CD4-positive, alpha-beta T cell (primary cell): ENCODE results near the gene STAB1. TPM values are rescaled to one million over a fixed set of nuclear protein-coding genes. Genes with fewer than 3 reads are reported as not detected.

Source experiments
- ATAC-seq: fragments of 200-7000 bp; cut with Tn5 transposase; one replicate; pipeline ENCODE4 v1.10.0; 2022; ENCODE audit warnings: mild to moderate bottlenecking; ENCODE audit not compliant: poor library complexity
- CTCF ChIA-PET: fragments of 350-600 bp; sonication (Branson Sonifier 250); formaldehyde crosslinking; loops from one replicate; lab custom pipeline; 2021; ENCODE audit warnings: antibody characterized with exemption, inconsistent platforms; lab: Charles Lee
- POLR2A ChIA-PET: fragments of 350-600 bp; sonication (Branson Sonifier 250); formaldehyde crosslinking; loops from one replicate; lab custom pipeline; 2021; ENCODE audit warnings: antibody characterized with exemption, inconsistent platforms; lab: Charles Lee
- DNase-seq, 14 experiments: peaks; one replicate each; pipeline ENCODE4 v3.0.0-alpha.2; 2013 to 2020; ENCODE audit warnings: mixed read lengths in 2 of 14
- H3K27ac ChIP-seq, 2 donors: one replicate each; pipeline versions ENCODE4 v1.5.1 to v1.7.0; 2013; ENCODE audit warnings: low read length in 2 of 2, low read depth in 1 of 2, mild to moderate bottlenecking in 1 of 2
- H3K27me3 ChIP-seq, 2 experiments: 1 replicate in 1 of 2; 2 replicates in 1 of 2; pipeline versions ENCODE4 v1.6.1 to v1.7.0; 2013; ENCODE audit warnings: low read length in 2 of 2, control low read depth in 1 of 2, mild to moderate bottlenecking in 1 of 2, moderate library complexity in 1 of 2; ENCODE audit not compliant: insufficient read depth in 2 of 2, control insufficient read depth in 1 of 2
- H3K36me3 ChIP-seq: one replicate; pipeline ENCODE4 v1.6.1; 2013; ENCODE audit warnings: low read length, control low read depth; ENCODE audit not compliant: insufficient read depth
- H3K4me1 ChIP-seq: one replicate; pipeline ENCODE4 v1.6.1; 2013; ENCODE audit warnings: low read length, control low read depth; ENCODE audit not compliant: insufficient read depth
- H3K4me3 ChIP-seq: one replicate; pipeline ENCODE4 v1.5.1; 2013; ENCODE audit warnings: mild to moderate bottlenecking, low read length, moderate library complexity
- H3K9me3 ChIP-seq, 2 experiments: 1 replicate in 1 of 2; 2 replicates in 1 of 2; pipeline versions ENCODE4 v1.6.1 to v1.7.0; 2013; ENCODE audit warnings: low read length in 2 of 2, mild to moderate bottlenecking in 2 of 2, control low read depth in 1 of 2, moderate library complexity in 1 of 2; ENCODE audit not compliant: control insufficient read depth in 1 of 2, insufficient read depth in 1 of 2
- H3K27ac Mint-ChIP-seq: one replicate; pipeline ENCODE4 v1.8.0; 2020; ENCODE audit warnings: mixed read lengths
- H3K27me3 Mint-ChIP-seq: one replicate; pipeline ENCODE4 v1.8.0; 2021; ENCODE audit warnings: mixed read lengths
- H3K36me3 Mint-ChIP-seq: one replicate; pipeline ENCODE4 v1.8.0; 2021; ENCODE audit warnings: low read depth, mixed read lengths
- H3K4me1 Mint-ChIP-seq: one replicate; pipeline ENCODE4 v1.8.0; 2021; ENCODE audit warnings: low read depth, mixed read lengths
- H3K4me3 Mint-ChIP-seq: one replicate; pipeline ENCODE4 v1.8.0; 2020; ENCODE audit warnings: mild to moderate bottlenecking, mixed read lengths
- H3K9me3 Mint-ChIP-seq: one replicate; pipeline ENCODE4 v1.8.0; 2020; ENCODE audit warnings: mixed read lengths
- intact Hi-C, 2 experiments: fragments of 100-400 bp; cut with DNase I in 1 of 2; cut with micrococcal nuclease in 1 of 2; formaldehyde crosslinking; loops; one replicate each; pipeline versions ENCODE4 v1.15.1 to v1.9.0; 2023 to 2025; cut with DNase I, micrococcal nuclease
- total RNA-seq, 174 experiments: library from RNA in 2 of 174; stranded (reverse) in 2 of 174; gene quantifications; one replicate each; pipeline ENCODE4 v1.2.3 and lab custom pipeline; 2021 to 2026
- TF ChIP-seq, protein P1 (sequence below): fragments of 200-600 bp; IDR thresholded peaks from one replicate; pipeline ENCODE4 v1.8.0; 2022; ENCODE audit warnings: antibody characterized with exemption, mild to moderate bottlenecking

Gene STAB1
- total RNA-seq, 2 experiments from 2014 or later: 1.5 to 2.5 TPM

- ATAC-seq: no peak
- Mint-ChIP-seq H3K4me1 (no peaks in the 10 kb centered on the region), H3K4me3 (no peak overlapping the region), H3K27me3 (no peaks in the 10 kb centered on the region), H3K27ac (no peak overlapping the region), H3K9me3 (no peaks in the 10 kb centered on the region), H3K36me3 (peaks cover 79% of the 10 kb centered on the region)
- Histone ChIP-seq H3K9me3 (no peaks in the 10 kb centered on the region), H3K27me3 (no peaks in the 10 kb centered on the region), H3K4me1 (peaks cover 4% of the 10 kb centered on the region), H3K27ac (no peak overlapping the region), H3K4me3 (no peak overlapping the region), H3K36me3 (peaks cover 65% of the 10 kb centered on the region)
- DNase-seq: no peak
- TF ChIP-seq, protein P1, sequence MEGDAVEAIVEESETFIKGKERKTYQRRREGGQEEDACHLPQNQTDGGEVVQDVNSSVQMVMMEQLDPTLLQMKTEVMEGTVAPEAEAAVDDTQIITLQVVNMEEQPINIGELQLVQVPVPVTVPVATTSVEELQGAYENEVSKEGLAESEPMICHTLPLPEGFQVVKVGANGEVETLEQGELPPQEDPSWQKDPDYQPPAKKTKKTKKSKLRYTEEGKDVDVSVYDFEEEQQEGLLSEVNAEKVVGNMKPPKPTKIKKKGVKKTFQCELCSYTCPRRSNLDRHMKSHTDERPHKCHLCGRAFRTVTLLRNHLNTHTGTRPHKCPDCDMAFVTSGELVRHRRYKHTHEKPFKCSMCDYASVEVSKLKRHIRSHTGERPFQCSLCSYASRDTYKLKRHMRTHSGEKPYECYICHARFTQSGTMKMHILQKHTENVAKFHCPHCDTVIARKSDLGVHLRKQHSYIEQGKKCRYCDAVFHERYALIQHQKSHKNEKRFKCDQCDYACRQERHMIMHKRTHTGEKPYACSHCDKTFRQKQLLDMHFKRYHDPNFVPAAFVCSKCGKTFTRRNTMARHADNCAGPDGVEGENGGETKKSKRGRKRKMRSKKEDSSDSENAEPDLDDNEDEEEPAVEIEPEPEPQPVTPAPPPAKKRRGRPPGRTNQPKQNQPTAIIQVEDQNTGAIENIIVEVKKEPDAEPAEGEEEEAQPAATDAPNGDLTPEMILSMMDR: no peak
- ChIA-PET POLR2A (no interaction called here), CTCF (interaction anchor here (0.7 kb wide), 1 partner anchor 77 kb away, joined by 3 read pairs; no protein-coding TSS in a partner anchor)
- intact Hi-C loops: no loop called here
Observed at GRCh38 chr3:52489453-52489852, 5.7 kb upstream of the STAB1 start.

DNA sequence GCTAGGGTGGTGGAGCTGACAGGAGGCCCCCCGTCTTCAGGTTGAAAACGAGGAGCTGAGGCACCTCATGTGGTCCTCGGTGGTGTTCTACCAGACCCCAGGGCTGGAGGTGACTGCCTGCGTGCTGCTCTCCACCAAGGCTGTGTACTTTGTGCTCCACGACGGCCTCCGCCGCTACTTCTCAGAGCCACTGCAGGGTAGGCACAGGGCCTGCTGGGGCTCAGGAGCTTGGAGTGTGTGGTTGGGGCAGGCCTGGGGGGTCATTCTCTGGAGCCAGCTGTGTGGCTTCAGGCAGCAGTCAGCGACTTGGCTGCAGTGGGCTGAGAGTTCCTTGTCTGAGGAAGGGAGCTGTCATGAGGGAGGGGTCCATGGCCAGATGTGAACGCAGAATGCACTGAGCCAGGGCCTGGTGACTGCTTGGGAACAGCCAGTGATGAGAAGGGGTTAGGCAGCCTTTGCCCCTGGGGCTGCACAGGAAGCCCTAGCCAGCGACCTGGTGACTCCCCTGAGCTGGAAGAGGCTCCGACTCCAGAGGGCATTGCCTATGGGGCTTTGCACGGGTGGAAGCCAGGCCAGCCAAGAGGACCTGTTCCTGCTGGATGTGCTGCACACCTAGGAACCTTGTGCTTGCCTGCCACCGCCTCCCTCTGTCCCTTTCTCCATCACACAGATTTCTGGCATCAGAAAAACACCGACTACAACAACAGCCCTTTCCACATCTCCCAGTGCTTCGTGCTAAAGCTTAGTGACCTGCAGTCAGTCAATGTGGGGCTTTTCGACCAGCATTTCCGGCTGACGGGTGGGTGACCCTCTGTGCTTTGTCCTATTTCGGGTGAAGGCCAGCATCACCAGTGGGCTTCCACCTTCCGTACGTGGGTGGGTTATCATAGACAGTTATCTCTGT lies 4.9 kb upstream of the STAB1 start:
- Histone ChIP-seq H3K27ac (no peak overlapping the region), H3K4me3 (no peak overlapping the region), H3K4me1 (peaks cover 8% of the 10 kb centered on the region), H3K9me3 (no peaks in the 10 kb centered on the region), H3K27me3 (no peaks in the 10 kb centered on the region), H3K36me3 (peaks cover 63% of the 10 kb centered on the region)
- TF ChIP-seq, protein P1: no peak
- Mint-ChIP-seq H3K27me3 (no peaks in the 10 kb centered on the region), H3K36me3 (peaks cover 70% of the 10 kb centered on the region), H3K9me3 (no peaks in the 10 kb centered on the region), H3K27ac (no peak overlapping the region), H3K4me3 (no peak overlapping the region), H3K4me1 (no peaks in the 10 kb centered on the region)
- ATAC-seq: no peak
- CTCF ChIA-PET: no interaction called here
- no peak for DNase-seq
- intact Hi-C loops: no loop called here
- POLR2A ChIA-PET: no interaction called here

- no peak overlapping the region for H3K27ac Mint-ChIP-seq
- DNase-seq: peak in 2 of 14 experiments; percentile 35 to 40
- H3K27me3 ChIP-seq: no peaks in the 10 kb centered on the region
- intact Hi-C loops: no loop called here
- H3K36me3 Mint-ChIP-seq: peaks cover 63% of the 10 kb centered on the region
- no peak for ATAC-seq
- H3K9me3 ChIP-seq: no peaks in the 10 kb centered on the region
- TF ChIP-seq, protein P1: no peak
- H3K36me3 ChIP-seq: peaks cover 61% of the 10 kb centered on the region
- no peak overlapping the region for H3K4me3 ChIP-seq
- no peak overlapping the region for H3K27ac ChIP-seq
- POLR2A ChIA-PET: no interaction called here
- peaks cover 9% of the 10 kb centered on the region for H3K4me1 ChIP-seq
- H3K4me1 Mint-ChIP-seq: no peaks in the 10 kb centered on the region
- H3K4me3 Mint-ChIP-seq: no peak overlapping the region
- H3K9me3 Mint-ChIP-seq: no peaks in the 10 kb centered on the region
- H3K27me3 Mint-ChIP-seq: no peaks in the 10 kb centered on the region
- CTCF ChIA-PET: no interaction called here
Observed at GRCh38 chr3:52490939-52491526, 4.1 kb upstream of the STAB1 start.
